Endometrial microvascular endothelial cells (primary cell): Measurements from ENCODE around the gene PAX8. TPM values are rescaled to one million over a fixed set of nuclear protein-coding genes. Genes with fewer than 3 reads are reported as not detected.

Experiments
- in situ Hi-C: cut with HindIII; loops from 2 replicates; pipeline ENCODE4 v1.10.0; 2017; ENCODE audit warnings: low sequenced_read_pairs, low pct_unique_long_range_greater_than_20kb; ENCODE audit errors: inconsistent ontology term
- total RNA-seq: library from RNA; depleted of rRNA; stranded (reverse); fragments of >200 nt; gene quantifications from one replicate; pipeline ENCODE4 v1.2.3, GENCODE V29; 2015; ENCODE audit errors: inconsistent ontology term

Gene PAX8
- total RNA-seq, 1 donor from 2014 or later, result 0.28 TPM

- in situ Hi-C loops, result no loop called here
Observed at GRCh38 chr2:113273981-113274380, 4.7 kb downstream of the PAX8 start.

- in situ Hi-C loops, result no loop called here
Observed at GRCh38 chr2:113273027-113273551, 5.6 kb downstream of the PAX8 start.

GRCh38 chr2:113272477-113272876 lies 6.2 kb downstream of the PAX8 start:
- in situ Hi-C loops, result no loop called here

DNA sequence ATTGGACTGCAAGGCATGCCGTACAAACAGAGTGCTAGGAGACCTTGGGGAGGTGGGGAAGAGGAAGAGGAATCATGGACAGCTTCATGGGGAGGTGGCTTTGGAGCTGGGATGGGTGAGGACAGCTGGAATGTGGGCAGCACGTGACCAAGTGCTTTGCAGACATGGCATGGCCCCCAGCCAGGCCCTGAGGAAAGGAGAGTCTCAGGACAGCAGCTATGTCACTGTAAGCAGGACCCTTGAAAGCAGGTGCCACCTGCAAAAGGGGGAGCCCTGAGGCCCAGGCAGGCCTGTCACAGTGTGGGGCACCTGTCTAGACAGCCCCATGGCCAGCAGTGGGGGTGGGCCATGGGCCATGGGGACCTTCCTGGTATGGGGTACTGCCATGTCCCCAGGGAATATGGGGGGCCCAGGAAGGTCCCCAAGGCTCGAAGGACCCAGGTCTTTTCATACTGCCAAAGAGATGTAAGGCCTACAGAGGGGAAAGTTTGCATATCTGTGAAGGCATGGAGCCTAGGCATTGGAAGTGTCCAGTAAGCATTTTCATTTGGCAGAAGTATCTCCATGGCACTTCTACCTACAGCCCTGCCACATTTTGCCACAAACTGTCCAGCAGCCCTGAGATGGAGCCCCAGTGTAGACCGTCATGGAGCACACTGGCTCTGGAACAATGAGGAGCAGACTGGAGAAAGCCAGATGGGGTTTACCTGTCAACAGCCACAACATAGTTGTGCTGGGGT lies 9.9 kb downstream of the PAX8 start:
- in situ Hi-C loops, result no loop called here

DNA sequence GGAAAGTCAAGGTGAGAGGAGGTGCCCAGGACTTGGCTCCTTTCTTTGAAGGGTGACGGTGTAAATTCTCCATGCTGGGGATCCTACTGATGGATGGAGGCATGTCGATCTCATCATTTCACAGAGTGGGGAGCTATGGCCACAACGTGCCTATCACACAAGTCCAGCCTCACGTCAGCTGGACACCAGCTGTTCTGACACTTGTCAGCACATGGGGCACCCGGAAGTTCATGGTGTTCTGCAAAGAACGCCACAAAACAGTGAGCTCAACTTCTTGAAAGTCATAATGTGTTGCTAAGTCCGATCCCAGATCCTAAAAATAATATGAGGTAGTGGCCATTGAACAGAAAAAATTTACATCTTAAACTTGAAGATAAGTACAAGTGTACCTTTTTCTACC lies 12.3 kb downstream of the PAX8 start:
- in situ Hi-C loops, result no loop called here

DNA sequence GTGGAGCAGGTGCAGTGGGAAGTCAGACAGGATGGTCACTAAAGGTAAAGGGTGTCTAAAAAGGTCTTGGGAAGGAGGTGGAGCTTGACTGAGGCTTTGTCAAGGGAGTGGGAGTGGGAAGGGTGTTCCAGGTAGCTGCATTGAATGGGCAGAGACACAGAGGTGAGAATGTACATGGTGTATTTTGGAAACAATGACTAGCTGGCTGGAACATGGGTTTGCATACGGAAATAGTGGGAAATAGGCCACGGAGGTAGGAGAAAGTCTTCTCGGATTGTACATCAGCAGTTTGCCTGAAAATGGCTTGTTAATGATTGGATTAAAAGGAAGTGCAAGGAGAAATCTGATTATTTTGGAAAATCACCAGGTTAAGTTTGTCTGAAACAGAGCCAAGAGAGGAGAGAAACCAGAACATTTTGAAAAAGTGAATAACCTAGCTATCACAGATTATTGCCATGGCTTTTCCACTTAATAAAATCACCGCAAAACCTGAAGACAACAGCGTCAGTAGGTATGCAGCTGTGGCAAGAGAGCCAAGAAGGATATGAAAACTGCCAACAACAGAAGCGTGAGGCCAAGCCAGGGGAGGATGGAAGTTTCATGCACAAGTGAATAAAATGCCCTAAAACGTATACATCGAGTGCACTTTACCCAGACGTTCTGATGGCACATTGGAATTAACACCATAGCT lies 13.9 kb downstream of the PAX8 start:
- in situ Hi-C loops, result no loop called here

DNA sequence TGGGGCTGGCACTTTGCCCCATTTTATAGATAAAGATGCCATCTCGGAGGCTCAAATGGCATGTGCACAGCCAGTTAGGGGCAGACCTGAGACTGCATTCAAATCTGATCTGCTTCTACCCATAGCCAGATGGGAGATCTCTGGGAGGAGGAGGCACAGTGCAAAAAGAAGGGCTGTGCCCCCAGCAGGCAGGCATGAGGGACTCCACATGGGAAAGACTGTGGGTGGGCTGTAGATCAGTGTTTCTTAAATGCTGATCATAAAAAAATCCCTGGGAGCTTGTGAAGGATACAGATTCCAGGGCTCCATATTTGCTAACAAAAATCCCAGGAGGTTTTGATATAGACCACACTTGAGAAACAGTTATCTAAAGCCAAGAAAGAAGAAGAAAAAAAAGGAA lies 15.2 kb downstream of the PAX8 start:
- in situ Hi-C loops, result no loop called here

- in situ Hi-C loops, result no loop called here
Observed at GRCh38 chr2:113260991-113261390, 17.7 kb downstream of the PAX8 start.

- in situ Hi-C loops, result no loop called here
Observed at GRCh38 chr2:113258471-113259147, 20.1 kb downstream of the PAX8 start.

- in situ Hi-C loops, result no loop called here
Observed at GRCh38 chr2:113257516-113258264, 21.0 kb downstream of the PAX8 start.

- in situ Hi-C loops, result no loop called here
Observed at GRCh38 chr2:113255140-113256070, 23.3 kb downstream of the PAX8 start.

- in situ Hi-C loops, result no loop called here
Observed at GRCh38 chr2:113253453-113253852, 25.3 kb downstream of the PAX8 start.

DNA sequence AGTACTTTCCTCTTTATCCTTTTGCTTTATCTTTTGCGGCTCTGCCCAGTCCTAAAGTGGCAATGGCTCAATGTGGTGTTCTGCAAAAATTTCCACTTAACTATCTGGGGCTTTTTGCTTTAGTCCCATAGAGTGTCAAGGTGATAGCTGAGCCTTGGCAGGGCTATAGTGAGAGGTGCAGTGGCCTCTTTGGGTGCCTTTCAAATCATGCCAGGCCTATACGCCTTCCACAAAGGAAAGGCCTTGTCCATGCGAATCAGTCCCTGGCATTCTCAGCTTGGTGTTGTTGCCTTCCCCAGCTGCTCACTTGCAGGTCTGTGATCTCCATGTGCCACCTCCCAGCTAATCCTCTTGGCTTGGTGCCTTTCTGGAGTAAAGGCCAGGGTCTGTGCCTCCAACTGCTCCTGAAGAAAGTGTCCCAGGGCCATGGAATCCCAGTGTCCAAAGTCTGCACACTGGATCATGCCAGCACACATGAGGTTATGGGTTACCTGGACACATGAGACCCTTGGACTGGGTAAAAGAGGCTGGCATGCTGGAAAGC lies 26.6 kb downstream of the PAX8 start:
- in situ Hi-C loops, result no loop called here

DNA sequence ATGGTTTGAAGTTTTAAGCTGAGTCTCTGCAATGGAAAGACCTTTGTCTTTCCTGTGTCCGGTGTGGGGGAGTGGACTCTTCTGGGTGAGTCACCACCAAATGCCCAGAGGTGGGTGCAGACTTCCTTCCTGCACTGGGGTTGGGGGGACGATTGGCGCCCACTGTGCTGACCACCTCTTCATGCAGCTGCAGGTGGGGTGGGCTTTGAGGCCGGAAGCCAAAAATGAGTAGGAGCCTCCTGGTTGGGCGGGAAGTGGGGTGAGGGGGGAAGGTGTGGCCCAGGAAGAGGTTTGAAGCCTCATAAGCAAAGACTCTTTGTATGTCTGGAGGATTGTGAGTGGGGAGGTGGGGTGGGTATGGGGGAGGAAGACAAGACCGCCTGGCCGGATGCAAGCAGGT lies 27.6 kb downstream of the PAX8 start:
- in situ Hi-C loops, result no loop called here

DNA sequence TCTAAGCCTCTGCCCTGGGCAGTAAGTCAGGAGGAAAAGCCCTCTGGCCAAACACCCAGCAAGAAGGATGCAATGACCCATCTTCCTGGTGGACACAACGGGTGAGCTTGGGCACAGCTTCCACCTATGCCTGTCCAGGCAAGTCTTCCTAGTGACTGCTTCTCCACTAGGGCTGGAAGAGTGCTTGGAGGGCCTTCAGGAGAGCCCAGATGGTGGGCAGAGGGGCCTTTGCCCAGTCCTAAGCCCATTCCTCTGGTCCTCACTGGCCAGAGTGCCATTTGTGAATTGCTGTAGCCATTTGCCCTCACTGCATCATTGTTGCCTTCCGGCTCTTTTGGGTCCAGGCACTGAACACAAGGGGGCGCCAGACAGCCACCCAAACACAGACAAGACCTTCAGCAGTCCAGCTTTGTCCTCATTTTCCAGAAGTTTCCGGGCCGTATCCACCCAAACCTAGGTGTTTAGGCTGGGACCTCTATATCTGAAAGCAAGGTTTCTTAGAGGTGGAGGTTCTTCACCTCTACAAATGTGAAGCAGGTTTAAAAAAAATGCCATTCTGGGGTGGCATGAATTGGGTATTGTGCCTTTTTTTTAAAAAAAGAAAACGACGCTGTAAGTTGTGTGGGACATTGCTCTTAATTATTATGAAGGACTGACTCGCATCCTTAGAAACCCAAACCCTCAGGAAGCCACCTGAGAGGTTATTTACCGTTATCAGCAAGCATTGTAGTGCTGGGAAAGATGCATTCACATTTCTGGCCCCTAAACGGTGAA lies 29.5 kb downstream of the PAX8 start:
- in situ Hi-C loops, result no loop called here

DNA sequence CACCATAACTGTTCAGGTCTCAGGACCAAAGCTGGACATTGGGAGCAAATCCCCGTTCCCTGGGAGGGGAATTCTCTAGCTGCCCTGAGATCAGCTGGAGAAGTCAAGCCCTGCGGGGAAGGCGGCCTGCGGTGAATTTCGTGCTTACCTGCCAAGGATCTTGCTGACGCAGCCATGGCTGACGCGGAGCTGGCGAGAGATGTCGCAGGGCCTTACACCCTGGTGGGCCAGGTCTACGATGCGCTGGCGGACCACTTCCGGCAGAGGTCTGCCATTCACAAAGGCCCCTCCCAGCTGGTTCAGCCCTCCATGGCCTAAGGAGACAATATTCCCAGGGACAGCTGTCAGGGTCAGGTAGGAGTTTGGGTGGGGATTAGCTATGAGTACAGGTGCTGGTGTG lies 32.1 kb downstream of the PAX8 start:
- in situ Hi-C loops, result no loop called here

- in situ Hi-C loops, result no loop called here
Observed at GRCh38 chr2:113245276-113245711, 33.4 kb downstream of the PAX8 start.
